SK-N-MC (cell line): ENCODE measurements around the gene SEPHS2.

Experiments
- EZH2 ChIP-seq: fragments of 200-600 bp; sonication (generic); IDR thresholded peaks from one replicate; pipeline ENCODE4 v1.6.1; 2017; ENCODE audit warnings: antibody characterized with exemption
- FOXP2 ChIP-seq: optimal IDR thresholded peaks from 2 replicates; pipeline ENCODE3; 2011; ENCODE audit warnings: mild to moderate bottlenecking, moderate library complexity; ENCODE audit not compliant: insufficient read depth; ENCODE audit errors: extremely low read length, control extremely low read depth
- POLR2AphosphoS5 ChIP-seq: IDR thresholded peaks from 2 replicates; pipeline ENCODE4 v1.6.1; 2012; ENCODE audit warnings: mild to moderate bottlenecking, low read depth, low read length, borderline replicate concordance

- no peak for TF ChIP-seq POLR2AphosphoS5
- TF ChIP-seq EZH2: no peak
- no peak for TF ChIP-seq FOXP2
Observed at GRCh38 chr16:30409125-30410060, 36.3 kb downstream of the SEPHS2 start.
